ENCODE data around the gene SLC12A7.

The SLC12A7 gene

DNA sequence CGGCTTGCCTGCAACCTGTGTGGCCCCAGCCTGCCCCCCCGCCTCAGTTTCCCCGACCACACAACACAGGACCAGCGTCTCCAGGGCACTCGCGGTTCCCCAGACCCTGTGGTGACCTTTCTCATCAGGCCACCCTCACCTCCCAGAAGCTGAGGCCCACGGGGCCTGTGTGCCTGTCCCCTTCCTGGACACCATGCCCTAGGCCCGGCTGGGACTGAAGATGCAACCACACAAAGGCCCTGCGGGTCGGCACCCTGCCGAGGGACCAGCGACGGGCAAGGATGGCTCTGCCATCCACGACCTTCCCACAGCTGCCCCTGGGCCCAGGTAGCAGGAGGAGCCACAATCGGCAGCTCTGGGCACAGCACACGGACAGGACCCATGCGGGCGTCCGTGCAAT is 34.8 kb downstream of the SLC12A7 start:
- DNase-seq (ENCODE audit: extremely low spot score): no peak
- POLR2A ChIA-PET: no interaction called here
- TF ChIP-seq, protein P1, sequence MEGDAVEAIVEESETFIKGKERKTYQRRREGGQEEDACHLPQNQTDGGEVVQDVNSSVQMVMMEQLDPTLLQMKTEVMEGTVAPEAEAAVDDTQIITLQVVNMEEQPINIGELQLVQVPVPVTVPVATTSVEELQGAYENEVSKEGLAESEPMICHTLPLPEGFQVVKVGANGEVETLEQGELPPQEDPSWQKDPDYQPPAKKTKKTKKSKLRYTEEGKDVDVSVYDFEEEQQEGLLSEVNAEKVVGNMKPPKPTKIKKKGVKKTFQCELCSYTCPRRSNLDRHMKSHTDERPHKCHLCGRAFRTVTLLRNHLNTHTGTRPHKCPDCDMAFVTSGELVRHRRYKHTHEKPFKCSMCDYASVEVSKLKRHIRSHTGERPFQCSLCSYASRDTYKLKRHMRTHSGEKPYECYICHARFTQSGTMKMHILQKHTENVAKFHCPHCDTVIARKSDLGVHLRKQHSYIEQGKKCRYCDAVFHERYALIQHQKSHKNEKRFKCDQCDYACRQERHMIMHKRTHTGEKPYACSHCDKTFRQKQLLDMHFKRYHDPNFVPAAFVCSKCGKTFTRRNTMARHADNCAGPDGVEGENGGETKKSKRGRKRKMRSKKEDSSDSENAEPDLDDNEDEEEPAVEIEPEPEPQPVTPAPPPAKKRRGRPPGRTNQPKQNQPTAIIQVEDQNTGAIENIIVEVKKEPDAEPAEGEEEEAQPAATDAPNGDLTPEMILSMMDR (IDR thresholded peaks at IDR 0.05; ENCODE audit: control extremely low read depth, extremely low read depth, low read depth, missing control alignments): no peak
- CTCF ChIA-PET: no interaction called here

DNA sequence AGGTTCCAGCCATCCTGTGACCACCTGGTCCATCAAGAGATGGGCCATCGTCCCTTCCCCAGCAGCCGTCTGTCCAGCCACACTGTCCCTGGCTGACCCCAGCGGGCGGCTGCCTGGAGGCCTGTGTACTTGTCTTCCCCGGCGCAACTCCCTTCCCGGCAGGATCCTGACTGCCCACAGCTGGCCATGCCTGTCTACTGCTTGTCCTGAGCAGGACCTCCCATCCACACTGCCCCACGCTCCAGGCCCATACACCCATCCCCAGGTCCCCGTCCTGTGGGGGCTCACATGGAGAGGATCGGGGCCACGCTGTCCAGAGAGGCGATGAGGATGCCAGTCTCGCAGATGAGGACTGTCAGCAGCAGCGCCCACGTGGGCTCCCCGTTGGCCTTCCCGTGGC is 35.5 kb downstream of the SLC12A7 start:
- CTCF ChIA-PET: no interaction called here
- POLR2A ChIA-PET: no interaction called here
- DNase-seq (ENCODE audit: extremely low spot score): no peak
- TF ChIP-seq, protein P1 (IDR thresholded peaks at IDR 0.05; ENCODE audit: control extremely low read depth, extremely low read depth, low read depth, missing control alignments): no peak

DNA sequence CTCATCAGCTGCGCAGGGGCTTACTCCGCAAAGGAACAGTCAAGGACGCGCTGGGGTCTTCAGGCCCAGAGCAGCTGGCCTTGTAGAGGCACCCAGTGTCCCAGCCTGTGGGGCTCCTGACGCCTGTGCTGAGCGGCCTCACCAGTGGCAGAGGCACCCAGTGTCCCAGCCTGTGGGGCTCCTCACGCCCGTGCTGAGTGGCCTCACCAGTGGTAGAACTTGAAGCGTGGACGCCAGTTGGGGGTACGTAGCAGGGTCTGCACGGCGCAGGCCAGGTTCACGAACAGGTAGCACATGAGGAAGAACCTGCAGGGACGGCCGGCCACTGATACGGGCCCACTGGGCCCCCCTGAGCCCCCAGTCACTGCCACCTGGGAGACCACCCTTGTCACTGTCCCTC is 35.9 kb downstream of the SLC12A7 start:
- ChIA-PET CTCF (no interaction called here), POLR2A (no interaction called here)
- no peak for DNase-seq (ENCODE audit: extremely low spot score)
- TF ChIP-seq, protein P1 (IDR thresholded peaks at IDR 0.05; ENCODE audit: control extremely low read depth, extremely low read depth, low read depth, missing control alignments): no peak

DNA sequence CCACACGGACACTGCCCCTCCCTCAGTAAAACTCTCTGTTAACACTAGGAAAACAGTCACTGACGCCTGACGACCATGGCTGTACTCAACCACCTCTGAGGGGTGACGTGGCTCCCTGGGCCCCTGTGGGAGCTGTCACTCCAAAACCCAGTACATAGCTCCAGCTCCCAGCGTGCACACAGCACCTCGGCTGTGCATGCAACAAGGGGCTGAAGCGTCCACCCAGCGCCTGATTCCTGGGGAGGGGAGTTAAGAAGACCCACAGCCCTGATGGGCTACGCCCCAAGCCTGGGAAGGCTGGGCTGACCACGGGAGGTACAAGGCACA is 36.3 kb downstream of the SLC12A7 start:
- CTCF ChIA-PET: no interaction called here
- POLR2A ChIA-PET: no interaction called here
- no peak for DNase-seq (ENCODE audit: extremely low spot score)
- TF ChIP-seq, protein P1 (IDR thresholded peaks at IDR 0.05; ENCODE audit: control extremely low read depth, extremely low read depth, low read depth, missing control alignments): no peak

DNA sequence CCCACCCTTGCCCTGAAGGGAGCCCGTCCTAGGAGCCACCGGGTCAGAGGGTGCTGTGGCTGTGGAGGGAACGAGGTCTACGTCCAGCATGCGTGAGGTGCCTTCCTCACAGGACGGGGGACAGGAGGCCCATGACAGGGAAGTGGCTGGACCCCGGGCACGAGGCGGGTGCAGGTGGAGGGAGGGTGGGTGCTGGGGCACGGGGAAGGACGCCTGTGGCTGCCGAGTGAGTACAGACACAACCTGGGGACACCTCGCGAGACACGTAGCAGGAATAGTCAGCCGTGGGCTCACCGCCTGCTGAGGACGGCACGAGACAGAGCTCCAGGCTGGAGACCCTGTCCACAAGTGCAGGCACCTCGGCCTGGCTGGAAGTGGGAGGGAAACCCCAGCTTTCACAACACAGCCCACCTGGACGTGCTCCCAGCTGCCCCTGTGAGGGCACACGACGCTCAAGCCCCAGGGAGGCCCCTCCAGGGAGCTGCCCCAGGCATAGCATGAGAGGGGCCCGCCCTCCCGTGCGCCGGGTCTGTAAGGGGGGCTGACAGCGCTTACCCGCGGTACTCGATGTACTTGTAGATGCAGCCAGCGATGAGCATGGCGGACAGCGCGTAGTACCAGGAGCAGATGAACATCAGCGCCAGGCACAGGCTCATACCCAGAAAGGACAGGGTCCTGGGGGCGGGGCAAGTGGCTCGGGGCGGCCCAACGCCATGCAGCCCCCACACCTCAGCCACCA is 36.9 kb downstream of the SLC12A7 start:
- CTCF ChIA-PET: no interaction called here
- POLR2A ChIA-PET: no interaction called here
- TF ChIP-seq, protein P1 (IDR thresholded peaks at IDR 0.05; ENCODE audit: control extremely low read depth, extremely low read depth, low read depth, missing control alignments): no peak
- no peak for DNase-seq (ENCODE audit: extremely low spot score)

DNA sequence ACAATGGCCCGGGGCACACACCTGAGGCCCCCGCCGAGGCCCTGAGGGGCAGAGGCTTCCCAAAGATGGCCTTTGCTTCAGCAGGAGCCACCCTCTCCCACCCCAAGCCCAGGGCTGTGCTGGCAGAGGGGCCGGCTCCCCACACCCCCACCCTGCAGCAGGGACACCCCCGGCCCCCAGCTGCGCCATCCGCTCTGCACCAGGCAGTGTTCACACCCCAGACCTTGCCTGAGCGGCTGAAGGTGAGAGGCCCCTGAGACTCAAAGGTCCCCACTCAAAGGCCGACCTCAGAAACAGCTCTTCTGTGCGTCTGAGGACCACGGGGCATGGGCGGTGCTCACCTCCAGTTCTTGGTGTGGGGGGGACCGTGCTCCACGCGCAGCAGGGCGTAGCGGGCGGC is 37.6 kb downstream of the SLC12A7 start:
- ChIA-PET POLR2A (no interaction called here), CTCF (no interaction called here)
- TF ChIP-seq, protein P1 (IDR thresholded peaks at IDR 0.05; ENCODE audit: control extremely low read depth, extremely low read depth, low read depth, missing control alignments): no peak
- no peak for DNase-seq (ENCODE audit: extremely low spot score)

Measured in GM10248 (cell line).